Aorta (tissue), 5 donors: Measurements from ENCODE around the gene RPL28. TPM values are rescaled to one million over a fixed set of nuclear protein-coding genes. Genes with fewer than 3 reads are reported as not detected.
"Not testable (repeated sequence)": the region's sequence is repeated elsewhere in the genome, so short reads cannot be mapped to it uniquely, and the experiment has no call there.

Source experiments
- ATAC-seq: fragments of 200-7000 bp; cut with Tn5 transposase; one replicate; pipeline ENCODE4 v1.9.1; 2022; ENCODE audit warnings: moderate library complexity; ENCODE audit not compliant: low FRiP score
- DNase-seq, 2 donors: peaks; one replicate each; pipeline ENCODE4 v3.0.0-alpha.2; 2020
- H3K27ac ChIP-seq, 2 donors: one replicate each; pipeline ENCODE4 v1.5.1; 2013; ENCODE audit warnings: low read length in 2 of 2, mild to moderate bottlenecking in 2 of 2, moderate library complexity in 2 of 2, control low read depth in 1 of 2, inconsistent platforms in 1 of 2, low read depth in 1 of 2
- H3K27me3 ChIP-seq, 2 donors: one replicate each; pipeline ENCODE4 v1.6.1; 2013; ENCODE audit warnings: control low read depth in 1 of 2, low read length in 1 of 2, mild to moderate bottlenecking in 1 of 2, moderate library complexity in 1 of 2; ENCODE audit not compliant: insufficient read depth in 2 of 2, control insufficient read depth in 1 of 2
- H3K36me3 ChIP-seq, 2 donors: one replicate each; pipeline ENCODE4 v1.6.1; 2013; ENCODE audit warnings: control low read depth in 1 of 2, low read length in 1 of 2, mild to moderate bottlenecking in 1 of 2; ENCODE audit not compliant: insufficient read depth in 2 of 2, control insufficient read depth in 1 of 2
- H3K4me1 ChIP-seq, 2 donors: one replicate each; pipeline ENCODE4 v1.6.1; 2013; ENCODE audit warnings: low read length in 2 of 2, control low read depth in 1 of 2, mild to moderate bottlenecking in 1 of 2, moderate library complexity in 1 of 2; ENCODE audit not compliant: insufficient read depth in 2 of 2, control insufficient read depth in 1 of 2
- H3K4me3 ChIP-seq, 2 donors: one replicate each; pipeline ENCODE4 v1.5.1; 2013; ENCODE audit warnings: low read length in 2 of 2, control low read depth in 1 of 2, mild to moderate bottlenecking in 1 of 2
- H3K9me3 ChIP-seq: one replicate; pipeline ENCODE4 v1.6.1; 2013; ENCODE audit warnings: mild to moderate bottlenecking, low read length; ENCODE audit not compliant: control insufficient read depth
- WGBS, 2 donors: extraction: QIAGEN DNeasy Blood & Tissue Kit; methylation state at CpG; one replicate each; pipeline ENCODE4 v1.1.7; 2013; 5-methylcytosine and 5-hydroxymethylcytosine counted together
- intact Hi-C, 2 donors: fragments of 100-400 bp; cut with DNase I; formaldehyde crosslinking; loops; one replicate each; pipeline versions ENCODE4 v1.14.2 to v1.15.0; 2022
- polyA plus RNA-seq, 2 donors: library from polyadenylated mRNA; stranded (reverse); fragments of 200-250 nt; gene quantifications; one replicate each; pipeline ENCODE4 v1.2.3, GENCODE V29; 2013
- total RNA-seq, 2 donors: library from RNA; stranded (reverse); fragmentation: NEBNext Ultra II Directional; extraction: Animal tissue kit (Norgen Biotek cat#: 25700); gene quantifications; one replicate each; pipeline ENCODE4 v1.2.1, GENCODE V29; 2021
- donor health status: healthy with polysubstance abuse.
- donor health status: Bipolar disorder and iron deficiency.
- donor health status: DM: no; HTN: no; CAD: no.
- donor health status: DM: no; HTN: no; CAD: no.
- donor health status: DM: yes; HTN: yes; CAD: no.

RPL28 gene
- total and polyA plus RNA-seq, 4 donors: 841 to 1,335 (median 1,160) TPM

GRCh38 chr19:55447421-55448174 is 61.9 kb downstream of the RPL28 start:
- no peak for ATAC-seq
- H3K27ac ChIP-seq: no peak overlapping the region
- DNase-seq: no peak
- H3K36me3 ChIP-seq: no peaks in the 10 kb centered on the region
- no peaks in the 10 kb centered on the region for H3K9me3 ChIP-seq
- H3K27me3 ChIP-seq: no peaks in the 10 kb centered on the region
- H3K4me1 ChIP-seq: no peaks in the 10 kb centered on the region
- H3K4me3 ChIP-seq: no peak overlapping the region
- WGBS, 2 donors: 23 to 28% methylated on average over 16 of the region's 16 CpGs
- intact Hi-C loops: no loop called here

- H3K4me1 ChIP-seq, ATAC-seq, H3K9me3 ChIP-seq, H3K4me3 ChIP-seq, H3K27ac ChIP-seq, intact Hi-C loops, H3K27me3 ChIP-seq, DNase-seq, H3K36me3 ChIP-seq: not testable (repeated sequence)
- 82 to 85% methylated on average over 5 of the region's 5 CpGs for WGBS, 2 donors
Measured at GRCh38 chr19:55448175-55448490, 62.4 kb downstream of the RPL28 start.

- ATAC-seq: no peak
- Histone ChIP-seq H3K27me3 (no peaks in the 10 kb centered on the region), H3K9me3 (no peaks in the 10 kb centered on the region), H3K4me1 (no peaks in the 10 kb centered on the region), H3K36me3 (no peaks in the 10 kb centered on the region), H3K4me3 (no peak overlapping the region), H3K27ac (no peak overlapping the region)
- WGBS, 2 donors: 31 to 35% methylated on average over 15 to 16 of the region's 16 CpGs
- no peak for DNase-seq
- intact Hi-C loops: no loop called here
Measured at GRCh38 chr19:55449469-55449868, 63.7 kb downstream of the RPL28 start.

- no peaks in the 10 kb centered on the region for H3K27me3 ChIP-seq
- intact Hi-C loops: no loop called here
- no peaks in the 10 kb centered on the region for H3K36me3 ChIP-seq
- H3K4me3 ChIP-seq: no peak overlapping the region
- no peaks in the 10 kb centered on the region for H3K9me3 ChIP-seq
- H3K27ac ChIP-seq: no peak overlapping the region
- H3K4me1 ChIP-seq: no peaks in the 10 kb centered on the region
- 1 to 3% methylated on average over 30 to 80 of the region's 80 CpGs for WGBS, 2 donors
- DNase-seq (no peak), ATAC-seq (no peak)
Measured at GRCh38 chr19:55451163-55451964, 65.6 kb downstream of the RPL28 start.

GRCh38 chr19:55451965-55452748 is 66.4 kb downstream of the RPL28 start:
- H3K27me3 ChIP-seq: no peaks in the 10 kb centered on the region
- 3% methylated on average over 48 to 57 of the region's 57 CpGs for WGBS, 2 donors

More at GRCh38 chr19:55451965-55452748, 66.4 kb downstream of the RPL28 start:
- ATAC-seq (no peak), DNase-seq (no peak)
- no peaks in the 10 kb centered on the region for H3K36me3 ChIP-seq
- no peaks in the 10 kb centered on the region for H3K9me3 ChIP-seq
- intact Hi-C loops: no loop called here
- no peak overlapping the region for H3K27ac ChIP-seq
- no peaks in the 10 kb centered on the region for H3K4me1 ChIP-seq
- H3K4me3 ChIP-seq: no peak overlapping the region

Other genes starting within 250 kb of the RPL28 start
- 1 to 10 TPM in 1 of 2 donors, not detected in 1; 1.3 TPM for gene TNNT1, start 236.7 kb upstream of the RPL28 start, total RNA-seq
- 1 to 10 TPM; 1.4 to 2.0 TPM for gene TNNT1, start 236.7 kb upstream of the RPL28 start, polyA plus RNA-seq
- not detected for gene TNNI3, start 228.2 kb upstream of the RPL28 start, total RNA-seq
- 10 to 100 TPM in 1 of 2 donors, under 1 TPM in 1; 0.51 to 14.1 TPM for gene TNNI3, start 228.2 kb upstream of the RPL28 start, polyA plus RNA-seq
- not detected for gene DNAAF3, start 219.3 kb upstream of the RPL28 start, total RNA-seq
- under 1 TPM; 0.38 to 0.87 TPM for gene DNAAF3, start 219.3 kb upstream of the RPL28 start, polyA plus RNA-seq
- gene SYT5, start 205.6 kb upstream of the RPL28 start, total RNA-seq: not detected
- not detected for gene SYT5, start 205.6 kb upstream of the RPL28 start, polyA plus RNA-seq
- 1 to 10 TPM in 1 of 2 donors, under 1 TPM in 1; 0.29 to 1.9 TPM for gene PTPRH, start 176.4 kb upstream of the RPL28 start, total RNA-seq
- 1 to 10 TPM in 1 of 2 donors, under 1 TPM in 1; 0.03 to 7.5 TPM for gene PTPRH, start 176.4 kb upstream of the RPL28 start, polyA plus RNA-seq
- 1 to 10 TPM; 2.0 to 3.6 TPM for gene TMEM86B, start 157.2 kb upstream of the RPL28 start, total RNA-seq
- gene TMEM86B, start 157.2 kb upstream of the RPL28 start, polyA plus RNA-seq: 10 to 100 TPM in 1 of 2 donors, 1 to 10 TPM in 1; 2.9 to 10.9 TPM
- gene PPP6R1, start 126.9 kb upstream of the RPL28 start, total RNA-seq: 10 to 100 TPM; 47.9 to 55.4 TPM
- gene PPP6R1, start 126.9 kb upstream of the RPL28 start, polyA plus RNA-seq: 10 to 100 TPM; 15.2 to 25.3 TPM
- 10 to 100 TPM; 14.1 to 16.3 TPM for gene HSPBP1, start 105.8 kb upstream of the RPL28 start, total RNA-seq
- gene HSPBP1, start 105.8 kb upstream of the RPL28 start, polyA plus RNA-seq: 10 to 100 TPM; 14.7 to 25.3 TPM
- gene BRSK1, start 101.9 kb upstream of the RPL28 start, total RNA-seq: 10 to 100 TPM; 14.2 to 18.5 TPM
- gene BRSK1, start 101.9 kb upstream of the RPL28 start, polyA plus RNA-seq: 10 to 100 TPM in 1 of 2 donors, 1 to 10 TPM in 1; 4.8 to 25.1 TPM
- 1 to 10 TPM; 2.9 to 9.6 TPM for gene TMEM150B, start 60.6 kb upstream of the RPL28 start, total RNA-seq
- gene TMEM150B, start 60.6 kb upstream of the RPL28 start, polyA plus RNA-seq: 1 to 10 TPM in 1 of 2 donors, under 1 TPM in 1; 0.72 to 5.5 TPM
- 10 to 100 TPM in 1 of 2 donors, 1 to 10 TPM in 1; 4.5 to 12.8 TPM for gene KMT5C, start 46.1 kb upstream of the RPL28 start, total RNA-seq
- 10 to 100 TPM in 1 of 2 donors, 1 to 10 TPM in 1; 3.4 to 13.2 TPM for gene KMT5C, start 46.1 kb upstream of the RPL28 start, polyA plus RNA-seq
- gene COX6B2, start 31.2 kb upstream of the RPL28 start, total RNA-seq: under 1 TPM; 0.19 to 0.99 TPM
- gene COX6B2, start 31.2 kb upstream of the RPL28 start, polyA plus RNA-seq: not detected
- gene GARIN5B, start 22.7 kb upstream of the RPL28 start, total RNA-seq: not detected
- not detected for gene GARIN5B, start 22.7 kb upstream of the RPL28 start, polyA plus RNA-seq
- under 1 TPM; 0.23 to 0.27 TPM for gene IL11, start 15.5 kb upstream of the RPL28 start, total RNA-seq
- 1 to 10 TPM in 1 of 2 donors, not detected in 1; 2.1 TPM for gene IL11, start 15.5 kb upstream of the RPL28 start, polyA plus RNA-seq
- not detected for gene TMEM190, start 9.1 kb upstream of the RPL28 start, total RNA-seq
- gene TMEM190, start 9.1 kb upstream of the RPL28 start, polyA plus RNA-seq: not detected
- 1 to 10 TPM in 1 of 2 donors, under 1 TPM in 1; 0.94 to 2.4 TPM for gene TMEM238, start 1.6 kb upstream of the RPL28 start, total RNA-seq
- not detected for gene TMEM238, start 1.6 kb upstream of the RPL28 start, polyA plus RNA-seq
- 10 to 100 TPM; 13.2 to 26.8 TPM for gene UBE2S, start 21.9 kb downstream of the RPL28 start, total RNA-seq
- gene UBE2S, start 21.9 kb downstream of the RPL28 start, polyA plus RNA-seq: 1 to 10 TPM; 7.0 to 8.4 TPM
- gene SHISA7, start 57.4 kb downstream of the RPL28 start, total RNA-seq: not detected
- under 1 TPM in 1 of 2 donors, not detected in 1; 0.05 TPM for gene SHISA7, start 57.4 kb downstream of the RPL28 start, polyA plus RNA-seq
- 10 to 100 TPM; 18.6 to 30.6 TPM for gene ISOC2, start 75.7 kb downstream of the RPL28 start, total RNA-seq
- 10 to 100 TPM; 42.6 to 47.3 TPM for gene ISOC2, start 75.7 kb downstream of the RPL28 start, polyA plus RNA-seq
- not detected for gene C19orf85, start 78.8 kb downstream of the RPL28 start, total RNA-seq
- not detected for gene C19orf85, start 78.8 kb downstream of the RPL28 start, polyA plus RNA-seq
- gene ZNF628, start 90.7 kb downstream of the RPL28 start, total RNA-seq: 1 to 10 TPM; 6.9 to 7.0 TPM
- 1 to 10 TPM; 1.3 to 2.0 TPM for gene ZNF628, start 90.7 kb downstream of the RPL28 start, polyA plus RNA-seq
- gene NAT14, start 99.3 kb downstream of the RPL28 start, total RNA-seq: 10 to 100 TPM; 15.3 to 16.2 TPM
- 10 to 100 TPM in 1 of 2 donors, 1 to 10 TPM in 1; 3.1 to 19.2 TPM for gene NAT14, start 99.3 kb downstream of the RPL28 start, polyA plus RNA-seq
- 10 to 100 TPM in 1 of 2 donors, 1 to 10 TPM in 1; 8.6 to 64.1 TPM for gene SSC5D, start 102.5 kb downstream of the RPL28 start, total RNA-seq
- gene SSC5D, start 102.5 kb downstream of the RPL28 start, polyA plus RNA-seq: 1 to 10 TPM; 1.6 to 3.7 TPM
- gene SBK2, start 151.2 kb downstream of the RPL28 start, total RNA-seq: not detected
- not detected for gene SBK2, start 151.2 kb downstream of the RPL28 start, polyA plus RNA-seq
- gene SBK3, start 159.6 kb downstream of the RPL28 start, total RNA-seq: under 1 TPM in 1 of 2 donors, not detected in 1; 0.48 TPM
- gene SBK3, start 159.6 kb downstream of the RPL28 start, polyA plus RNA-seq: not detected
- gene ZNF579, start 194.9 kb downstream of the RPL28 start, total RNA-seq: 10 to 100 TPM; 12.9 to 13.1 TPM
- gene ZNF579, start 194.9 kb downstream of the RPL28 start, polyA plus RNA-seq: 10 to 100 TPM in 1 of 2 donors, under 1 TPM in 1; 0.63 to 12.6 TPM
- 10 to 100 TPM; 12.7 to 13.2 TPM for gene FIZ1, start 213.6 kb downstream of the RPL28 start, total RNA-seq
- gene FIZ1, start 213.6 kb downstream of the RPL28 start, polyA plus RNA-seq: 10 to 100 TPM in 1 of 2 donors, 1 to 10 TPM in 1; 2.8 to 12.6 TPM
- 10 to 100 TPM; 13.2 to 17.3 TPM for gene ZNF524, start 214.4 kb downstream of the RPL28 start, total RNA-seq
- gene ZNF524, start 214.4 kb downstream of the RPL28 start, polyA plus RNA-seq: 10 to 100 TPM; 13.4 to 38.8 TPM
- 10 to 100 TPM; 13.4 to 16.4 TPM for gene ZNF865, start 219.7 kb downstream of the RPL28 start, total RNA-seq
- gene ZNF865, start 219.7 kb downstream of the RPL28 start, polyA plus RNA-seq: 1 to 10 TPM; 1.1 to 5.7 TPM
- gene ZNF784, start 238.6 kb downstream of the RPL28 start, total RNA-seq: 1 to 10 TPM; 5.1 to 5.3 TPM
- 10 to 100 TPM in 1 of 2 donors, 1 to 10 TPM in 1; 4.8 to 27.2 TPM for gene ZNF784, start 238.6 kb downstream of the RPL28 start, polyA plus RNA-seq